Glomerular visceral epithelial cell (primary cell): ENCODE results near the gene RNF187.

Experiments
- DNase-seq: peaks from one replicate; pipeline ENCODE4 v3.0.0-alpha.2; 2016; ENCODE audit errors: extremely low spot score

The RNF187 gene

DNA sequence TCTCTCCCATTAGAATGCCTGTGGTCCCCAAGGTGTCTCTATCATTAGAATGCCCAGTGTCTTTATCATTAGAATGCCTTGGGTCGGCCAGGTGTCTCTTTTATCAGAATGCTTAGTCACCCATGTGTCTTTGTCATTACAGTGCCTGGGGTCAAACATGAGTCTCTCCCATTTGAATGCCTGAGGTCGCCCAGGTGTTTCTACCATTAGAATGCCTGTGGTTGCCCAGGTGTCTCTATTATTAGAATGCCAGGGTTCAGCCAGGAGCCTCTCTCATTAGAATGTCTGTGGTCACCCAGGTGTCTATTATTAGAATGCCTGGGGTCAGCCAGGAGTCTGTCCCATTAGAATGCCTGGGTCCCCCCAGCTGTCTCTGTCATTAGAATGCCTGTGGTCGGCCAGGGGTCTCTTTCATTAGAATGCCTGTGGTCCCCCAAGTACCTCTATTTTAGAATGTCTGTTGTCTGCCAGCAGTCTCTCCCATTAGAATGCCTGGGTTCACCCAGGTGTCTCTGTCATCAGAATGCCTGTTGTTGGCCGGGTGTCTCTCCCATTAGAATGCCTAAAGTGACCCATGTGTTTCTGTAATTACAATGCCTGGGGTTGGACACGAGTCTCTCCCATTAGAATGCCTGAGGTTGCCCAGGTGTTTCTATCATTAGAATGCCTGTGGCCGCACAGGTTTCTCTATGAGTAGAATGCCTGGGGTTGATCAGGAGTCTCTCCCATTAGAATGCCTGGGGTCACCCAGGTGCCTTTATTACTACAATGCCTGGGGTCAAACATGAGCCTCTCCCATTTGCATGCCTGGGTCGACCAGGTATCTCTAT lies 57.1 kb downstream of the RNF187 start:
- no peak for DNase-seq

GRCh38 chr1:228544921-228545591 lies 57.9 kb downstream of the RNF187 start:
- DNase-seq = no peak
